Measurements from ENCODE around the gene MAFG.

The MAFG gene

GRCh38 chr17:81908793-81909192 lies 18.7 kb downstream of the MAFG start:
- DNase-seq: no peak

GRCh38 chr17:81907219-81908145 lies 20.1 kb downstream of the MAFG start:
- no peak for DNase-seq

GRCh38 chr17:81906476-81907218 lies 20.9 kb downstream of the MAFG start:
- no peak for DNase-seq

- DNase-seq: no peak
Observed at GRCh38 chr17:81905993-81906392, 21.5 kb downstream of the MAFG start.

DNA sequence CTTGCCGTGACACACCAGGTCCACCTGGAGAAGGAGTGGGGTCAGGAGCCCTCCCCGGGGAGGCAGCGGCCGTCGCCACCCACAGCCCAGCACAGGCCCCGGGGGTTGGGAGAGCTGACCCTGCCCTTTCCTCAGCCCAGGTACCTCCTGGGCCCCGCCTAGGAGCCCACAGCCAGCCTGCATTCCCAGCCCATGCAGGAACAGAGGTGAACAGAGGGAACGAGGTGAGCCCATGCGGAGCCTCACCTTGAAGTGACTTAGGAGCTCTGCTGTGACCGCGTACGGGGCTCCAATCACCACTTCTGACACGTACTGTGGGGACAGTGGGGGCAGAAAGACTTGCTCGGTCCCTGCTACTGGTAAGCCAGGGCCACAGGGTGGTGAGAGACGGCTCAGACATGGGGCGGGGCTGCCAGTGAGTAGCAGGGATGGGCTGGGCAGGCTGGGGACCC lies 22.1 kb downstream of the MAFG start:
- no peak for DNase-seq

DNA sequence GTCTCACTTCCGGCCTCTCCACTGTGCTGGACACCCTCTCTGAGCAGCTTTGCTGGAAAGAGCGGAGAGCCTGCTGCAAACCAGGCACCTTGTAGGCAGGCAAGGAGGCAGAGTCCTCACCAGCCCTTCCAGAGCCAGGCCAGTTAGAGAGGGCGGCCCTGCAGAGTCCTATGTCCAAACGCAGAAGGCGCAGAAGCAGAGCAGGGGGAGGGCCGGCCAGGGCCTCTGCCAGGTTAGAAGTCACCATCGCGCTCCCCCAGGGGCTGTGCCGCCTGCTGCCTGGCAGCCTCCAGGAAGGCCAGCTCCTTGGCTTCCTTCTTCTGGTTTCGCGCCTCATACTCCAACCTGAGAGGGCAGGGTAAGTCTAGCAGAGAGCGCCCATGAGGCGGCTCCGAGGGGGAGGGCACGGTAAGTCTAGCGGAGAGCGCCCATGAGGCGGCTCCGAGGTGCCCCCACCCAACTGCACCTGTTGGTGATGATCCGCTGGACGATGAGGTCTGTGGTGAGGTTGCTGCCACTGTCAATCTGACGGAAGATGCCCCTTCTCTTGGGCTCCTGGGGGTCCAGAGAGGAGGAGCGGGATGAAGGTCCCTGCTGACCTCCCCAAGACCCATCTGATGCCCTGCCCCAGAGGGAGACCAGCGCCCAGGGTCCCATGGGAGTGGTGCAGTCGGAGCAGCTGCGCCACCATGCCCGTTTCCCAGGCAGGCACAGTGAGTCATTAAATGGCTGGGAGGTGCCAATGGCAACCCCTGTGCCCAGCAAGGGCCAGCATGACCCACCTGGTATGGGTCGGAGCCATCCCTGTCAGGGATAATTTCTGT lies 22.7 kb downstream of the MAFG start:
- no peak for DNase-seq

GRCh38 chr17:81903896-81904599 lies 23.5 kb downstream of the MAFG start:
- no peak for DNase-seq

GRCh38 chr17:81903415-81903831 lies 24.1 kb downstream of the MAFG start:
- DNase-seq: no peak

GRCh38 chr17:81902653-81903414 lies 24.7 kb downstream of the MAFG start:
- no peak for DNase-seq

DNA sequence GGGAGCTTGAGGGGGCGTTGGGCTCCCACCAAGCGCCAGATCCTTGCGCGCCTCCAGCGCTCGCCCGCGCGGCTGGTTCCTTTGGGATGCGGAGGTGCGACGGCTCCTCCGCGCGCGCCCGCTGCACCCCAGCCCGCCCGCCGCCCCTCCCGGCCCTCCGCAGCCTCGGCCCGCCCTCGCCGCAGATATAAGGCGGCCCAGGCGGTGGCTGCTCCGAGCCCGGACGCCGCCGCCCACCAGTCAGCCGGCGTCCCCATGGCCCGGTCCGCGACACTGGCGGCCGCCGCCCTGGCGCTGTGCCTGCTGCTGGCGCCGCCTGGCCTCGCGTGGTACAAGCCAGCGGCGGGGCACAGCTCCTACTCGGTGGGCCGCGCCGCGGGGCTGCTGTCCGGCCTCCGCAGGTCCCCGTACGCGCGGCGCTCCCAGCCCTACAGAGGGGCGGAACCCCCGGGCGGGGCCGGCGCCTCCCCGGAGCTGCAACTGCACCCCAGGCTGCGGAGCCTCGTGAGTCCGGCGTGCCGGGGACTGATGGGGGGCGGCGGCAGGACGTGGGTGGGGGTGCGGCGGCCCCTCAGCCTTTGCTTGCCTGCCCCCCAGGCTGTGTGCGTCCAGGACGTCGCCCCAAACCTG lies 25.4 kb downstream of the MAFG start, which contains the start of gene NPB:
TSS of gene NPB (plus strand) at position 216 of the 630 bp plus-strand sequence. CDS start at position 256, 40 bp downstream.
- DNase-seq: no peak

GRCh38 chr17:81901167-81902022 lies 26.1 kb downstream of the MAFG start:
- DNase-seq: no peak

GRCh38 chr17:81900181-81900820 lies 27.2 kb downstream of the MAFG start:
- no peak for DNase-seq

DNA sequence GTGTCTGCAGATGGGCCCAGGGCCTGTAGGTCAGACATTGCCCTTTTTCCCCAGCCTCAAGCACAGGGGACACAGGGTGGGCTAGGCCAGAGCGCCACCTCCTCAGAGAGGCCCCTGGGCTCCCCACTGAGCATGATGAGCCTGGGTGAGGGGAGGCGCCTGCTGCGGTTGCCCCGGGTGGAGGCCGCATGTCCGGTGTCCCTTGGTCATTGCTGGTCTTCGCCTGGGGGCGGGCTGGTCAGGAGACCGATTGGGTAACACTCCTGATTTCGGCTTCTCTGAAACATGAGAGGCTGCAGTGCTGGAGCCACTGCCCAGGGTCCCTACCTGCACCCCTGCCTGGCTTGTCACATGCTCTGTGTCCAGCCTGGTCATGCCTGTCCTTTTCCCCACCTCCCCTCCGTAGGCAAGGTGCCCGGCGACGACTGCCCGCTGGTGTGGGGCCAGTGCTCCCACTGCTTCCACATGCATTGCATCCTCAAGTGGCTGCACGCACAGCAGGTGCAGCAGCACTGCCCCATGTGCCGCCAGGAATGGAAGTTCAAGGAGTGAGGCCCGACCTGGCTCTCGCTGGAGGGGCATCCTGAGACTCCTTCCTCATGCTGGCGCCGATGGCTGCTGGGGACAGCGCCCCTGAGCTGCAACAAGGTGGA lies 27.9 kb downstream of the MAFG start:
- no peak for DNase-seq

DNA sequence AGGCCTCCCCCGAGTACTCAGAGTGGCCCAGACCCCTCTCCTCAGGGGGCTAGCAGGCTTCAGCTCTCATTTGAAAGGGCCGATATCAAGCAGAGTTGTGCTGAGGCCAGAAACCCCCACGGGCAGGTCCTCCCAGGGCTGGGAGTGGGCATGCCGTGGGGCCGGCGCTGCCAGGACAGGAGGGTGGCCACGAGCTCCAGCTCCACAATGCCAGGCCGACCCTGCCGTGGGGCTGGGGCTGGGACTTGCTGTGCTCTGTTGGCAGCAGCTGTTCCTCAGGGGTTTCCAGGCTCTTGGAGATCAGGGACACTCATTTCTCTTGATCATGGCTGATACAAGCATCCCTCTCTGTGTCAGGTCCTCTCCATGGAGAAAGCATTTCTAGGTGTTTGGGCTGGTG lies 28.6 kb downstream of the MAFG start:
- DNase-seq: no peak

- DNase-seq: no peak
Observed at GRCh38 chr17:81898029-81898866, 29.3 kb downstream of the MAFG start.

- DNase-seq: no peak
Observed at GRCh38 chr17:81895400-81895799, 32.1 kb downstream of the MAFG start.

DNA sequence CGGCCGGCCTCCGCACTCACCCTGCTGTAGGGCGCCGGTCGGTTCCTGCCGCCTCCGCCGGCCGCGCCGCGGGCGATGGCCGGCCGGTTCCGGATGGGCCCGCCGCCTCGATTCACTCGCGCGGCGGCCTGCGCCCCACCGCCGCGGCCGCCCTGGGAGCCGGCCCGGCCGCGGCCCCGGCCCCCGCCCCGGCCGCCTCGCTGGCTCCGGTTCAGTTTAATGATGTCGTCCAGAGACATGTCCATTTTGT lies 36.3 kb downstream of the MAFG start:
- DNase-seq: no peak
